T-helper 2 cell treated with Interferon-gamma antibody and Interleukin-4, amounts not matched to agents 100 ng/mL and 5 ng/mL, for 36 hours (primary cell): ENCODE data around the gene C10orf95. TPM values are rescaled to one million over a fixed set of nuclear protein-coding genes. Genes with fewer than 3 reads are reported as not detected.

Source experiments
- intact Hi-C: fragments of 100-400 bp; cut with micrococcal nuclease; formaldehyde crosslinking; loops from one replicate; pipeline ENCODE4 v1.15.1; 2023
- total RNA-seq: library from RNA; stranded (reverse); gene quantifications from 2 replicates; pipeline ENCODE4 v1.2.3, GENCODE V29; 2022

Gene C10orf95
- total RNA-seq, 1 donor from 2014 or later, result 0.18 TPM

DNA sequence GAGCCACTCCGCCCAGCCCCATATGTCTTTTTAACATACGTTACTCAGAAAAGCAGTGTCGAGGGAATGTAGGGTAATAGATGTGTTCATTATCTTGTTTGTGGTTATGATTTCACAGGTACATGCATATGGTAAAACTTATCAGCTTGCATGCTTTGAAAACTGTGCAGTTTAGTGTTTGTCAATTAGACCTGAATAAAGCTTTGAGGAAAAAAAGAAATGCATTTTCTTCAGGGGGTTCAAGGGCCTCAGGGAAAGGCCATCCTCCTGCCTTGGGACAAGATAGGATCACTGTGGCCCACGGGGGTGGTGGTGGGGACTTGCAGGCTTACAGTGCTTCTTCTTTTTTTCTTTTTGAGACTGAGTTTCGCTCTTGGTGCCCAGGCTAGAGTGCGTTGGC, 16.0 kb upstream of the C10orf95 start:
- intact Hi-C loops, result no loop called here

DNA sequence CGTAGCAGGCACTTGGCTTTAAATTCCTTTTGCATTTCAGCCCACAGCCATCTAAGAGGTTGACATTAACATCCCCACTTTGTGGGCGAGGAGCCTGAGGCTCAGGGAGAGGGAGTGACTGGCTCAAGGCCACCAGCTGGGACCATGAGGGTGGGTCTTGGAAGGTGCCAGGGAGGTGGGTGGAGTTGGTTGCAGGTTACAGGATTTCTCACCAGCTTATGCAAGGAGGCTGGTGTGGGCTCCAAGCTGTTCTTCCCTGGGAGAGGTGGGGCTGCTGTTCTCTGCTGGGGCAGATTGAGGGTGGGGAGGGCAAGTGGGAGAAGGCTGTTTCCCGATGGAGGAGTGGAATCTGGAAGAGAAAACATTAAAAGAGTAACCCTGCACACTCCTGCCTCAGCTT, 14.1 kb upstream of the C10orf95 start:
- intact Hi-C loops, result no loop called here

DNA sequence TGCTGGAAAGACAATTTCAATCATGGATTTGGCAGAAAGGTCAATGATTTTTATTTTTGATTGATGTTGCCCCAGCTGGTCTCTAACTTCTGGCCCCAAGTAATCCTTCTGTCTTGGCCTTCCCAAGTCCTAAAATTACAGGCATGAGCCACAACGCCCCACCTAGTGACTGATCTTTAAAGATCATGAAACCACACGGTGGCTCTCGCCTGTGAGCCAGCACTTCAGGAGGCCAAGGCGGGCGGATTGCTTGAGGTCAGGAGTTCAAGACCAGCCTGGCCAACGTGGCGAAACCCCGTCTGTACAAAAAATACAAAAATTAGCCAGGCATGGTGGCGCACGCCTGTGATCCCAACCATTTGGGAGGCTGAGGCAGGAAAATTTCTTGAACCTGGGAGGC, 12.6 kb upstream of the C10orf95 start:
- intact Hi-C loops, result loop anchor here (5.0 kb wide), 1 partner anchor 42 kb away; the partner anchor contains the start of gene FBXL15

DNA sequence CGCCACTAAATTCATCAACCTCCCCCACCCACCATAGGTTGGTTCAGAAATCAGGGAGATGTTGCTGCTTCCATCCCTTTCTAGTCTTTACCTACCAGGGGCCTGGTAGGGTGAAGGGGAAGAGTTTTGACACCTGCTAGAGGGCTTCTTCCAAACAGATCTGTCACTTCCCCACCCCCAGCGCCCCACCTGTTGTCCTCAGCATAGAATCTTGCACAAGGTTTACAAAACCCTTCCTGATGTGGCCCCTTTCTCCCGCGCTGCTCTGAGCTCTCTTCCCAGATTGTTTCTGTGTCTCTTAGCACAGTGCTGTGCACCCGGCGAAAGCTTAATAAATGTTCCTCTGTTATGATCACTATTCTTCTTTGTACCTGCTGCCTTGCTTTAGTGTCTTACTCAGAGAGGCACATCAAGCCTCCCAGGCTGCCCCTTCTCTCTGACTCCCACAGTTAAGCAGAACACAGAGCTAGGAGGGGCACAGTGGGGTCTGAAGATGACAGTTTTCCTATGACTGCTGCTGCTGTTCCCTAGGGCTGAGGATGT, 11.2 kb upstream of the C10orf95 start:
- intact Hi-C loops, result loop anchor here (5.0 kb wide), 1 partner anchor 40 kb away; the partner anchor contains the start of gene FBXL15

DNA sequence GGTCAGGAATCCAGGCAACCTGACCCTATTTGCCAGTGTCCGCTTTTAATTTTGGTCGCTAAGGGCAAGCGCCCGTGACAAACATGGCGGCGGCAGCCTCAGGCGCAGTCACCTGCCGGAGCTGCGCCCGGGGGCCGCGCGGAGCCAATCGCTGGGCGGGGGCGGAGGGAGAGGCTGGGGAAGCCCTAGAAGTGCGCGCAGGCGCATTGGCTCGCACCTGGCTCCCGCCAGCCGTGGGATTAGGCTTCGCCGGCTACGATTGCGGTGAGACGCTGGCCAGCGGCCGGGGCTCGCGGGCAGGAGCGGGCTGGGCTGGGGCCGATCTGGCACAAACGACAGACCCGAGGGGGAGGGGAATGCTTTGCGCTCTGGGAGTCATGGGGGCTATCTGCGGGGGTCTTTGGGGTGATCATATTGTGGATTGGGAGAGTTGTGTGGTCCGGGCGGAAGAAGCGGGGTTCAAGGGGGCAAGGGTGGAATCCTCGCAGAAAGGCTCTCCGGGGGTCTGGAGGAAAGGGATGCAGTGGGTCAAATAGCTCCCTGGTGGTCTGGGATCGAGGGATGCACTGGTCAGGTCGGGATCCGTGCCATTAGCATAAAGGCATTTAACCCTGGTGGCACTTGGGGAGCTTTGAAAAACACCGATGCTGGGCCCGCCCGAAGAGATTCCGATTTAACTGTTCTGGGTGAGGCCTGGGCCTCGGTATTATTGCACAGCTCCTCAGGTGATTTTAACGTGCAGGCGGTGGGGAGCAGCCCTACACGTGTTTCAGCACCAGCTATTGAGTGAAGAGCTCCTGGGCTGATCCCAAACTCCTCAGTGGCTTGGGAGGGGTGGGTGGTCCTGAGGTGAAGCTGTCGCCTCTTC, 10.1 kb upstream of the C10orf95 start:
- intact Hi-C loops, result loop anchor here (1.0 to 5.0 kb wide), 4 partner anchors 11 to 41 kb away; partner anchors contain the start of genes ACTR1A, CUEDC2 and FBXL15

DNA sequence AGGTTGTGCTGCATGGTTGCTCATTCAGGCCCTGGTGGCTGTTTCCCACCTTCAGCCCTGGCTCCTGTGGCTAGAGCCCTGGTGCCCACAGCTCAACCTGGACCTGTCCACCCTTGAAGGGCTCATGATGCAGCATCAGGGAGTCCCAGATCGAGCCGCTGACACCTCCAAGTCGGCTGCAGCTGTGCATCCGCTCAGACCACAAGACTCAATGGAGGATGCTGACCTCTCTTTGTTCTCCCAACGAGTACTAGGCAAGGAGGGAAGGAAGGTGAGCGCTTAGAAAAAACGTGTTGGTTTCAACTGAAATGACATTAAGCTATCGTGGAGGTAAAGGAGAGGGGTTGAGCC, 9.5 kb upstream of the C10orf95 start:
- intact Hi-C loops, result loop anchor here (1.0 to 5.0 kb wide), 4 partner anchors 11 to 41 kb away; partner anchors contain the start of genes ACTR1A, CUEDC2 and FBXL15

DNA sequence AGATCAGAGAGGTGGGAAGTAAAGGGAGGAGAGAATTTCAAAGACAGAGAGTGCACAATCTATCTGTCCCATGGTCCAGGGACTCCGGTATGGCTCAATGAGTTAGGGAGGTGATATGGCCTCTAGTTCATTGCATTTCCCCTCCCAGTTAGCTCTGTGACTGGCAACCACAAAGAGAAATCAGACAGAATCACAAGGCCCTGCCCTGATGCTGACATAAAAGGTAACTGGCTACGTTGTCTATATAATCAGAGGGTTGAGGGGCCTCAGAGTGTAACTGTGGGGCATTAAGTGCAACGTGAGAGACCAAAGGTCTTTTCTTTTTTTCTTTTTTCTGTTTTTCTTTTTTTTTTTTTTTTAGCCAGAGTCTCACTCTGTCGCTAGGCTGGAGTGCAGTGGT, 7.3 kb upstream of the C10orf95 start:
- intact Hi-C loops, result loop anchor here (10.0 kb wide), 1 partner anchor 186 kb away; the partner anchor contains the start of gene TRIM8

DNA sequence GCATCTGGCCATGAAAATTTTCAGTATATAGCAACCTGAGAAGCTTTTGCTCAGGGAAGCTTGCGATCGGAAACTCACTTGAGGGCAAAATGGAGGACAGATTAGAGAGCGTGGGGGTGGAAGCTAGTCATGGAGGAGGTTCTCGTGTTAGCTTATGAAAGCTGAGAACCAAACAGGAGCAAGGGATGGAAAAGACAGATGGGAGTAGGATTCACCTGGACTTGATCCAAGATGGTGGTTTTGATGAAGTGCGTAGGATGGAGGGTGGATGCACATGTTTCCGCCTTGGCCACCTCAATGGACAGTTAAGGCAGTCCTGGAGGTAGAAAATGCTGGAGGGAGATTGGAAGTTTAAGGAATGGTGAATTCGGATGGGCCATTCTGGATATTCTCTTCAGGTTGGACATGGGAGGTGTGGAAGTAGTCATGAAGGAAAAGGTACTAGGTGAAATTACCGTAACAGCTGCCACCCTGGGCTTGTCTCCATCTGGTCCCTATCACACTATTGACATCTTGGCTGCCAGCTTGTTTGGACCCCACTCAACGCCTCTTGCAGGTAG, 6.3 kb upstream of the C10orf95 start:
- intact Hi-C loops, result loop anchor here (10.0 kb wide), 1 partner anchor 187 kb away; the partner anchor contains the start of gene TRIM8

DNA sequence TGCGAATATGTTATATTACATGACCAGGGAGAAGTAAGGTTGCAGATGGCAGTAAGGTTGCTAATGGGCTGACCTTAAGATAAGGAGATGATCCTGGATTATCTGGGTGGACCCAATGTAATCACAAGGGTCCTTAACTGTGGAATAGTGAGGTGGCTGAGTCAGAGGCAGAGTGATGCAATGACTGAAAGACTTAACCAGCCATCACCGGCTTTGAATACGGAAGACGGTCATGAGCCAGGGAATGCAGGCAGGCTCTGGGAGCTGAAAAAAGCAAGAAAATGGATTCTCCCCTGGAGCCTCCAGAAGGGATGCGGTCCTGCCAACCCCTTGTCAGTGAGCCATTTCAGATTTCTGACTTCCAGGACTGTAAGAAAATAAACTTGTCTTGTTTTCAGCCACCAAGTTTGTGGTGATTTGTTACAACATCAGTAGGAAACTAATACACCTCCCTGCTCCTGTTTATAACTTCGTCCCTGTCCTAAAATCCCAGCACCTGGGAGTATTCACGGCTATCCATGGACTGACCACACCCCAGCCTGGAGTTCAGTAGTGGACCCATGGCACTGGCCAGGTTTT, 4.6 kb upstream of the C10orf95 start:
- intact Hi-C loops, result loop anchor here (10.0 kb wide), 1 partner anchor 189 kb away; the partner anchor contains the start of gene TRIM8

DNA sequence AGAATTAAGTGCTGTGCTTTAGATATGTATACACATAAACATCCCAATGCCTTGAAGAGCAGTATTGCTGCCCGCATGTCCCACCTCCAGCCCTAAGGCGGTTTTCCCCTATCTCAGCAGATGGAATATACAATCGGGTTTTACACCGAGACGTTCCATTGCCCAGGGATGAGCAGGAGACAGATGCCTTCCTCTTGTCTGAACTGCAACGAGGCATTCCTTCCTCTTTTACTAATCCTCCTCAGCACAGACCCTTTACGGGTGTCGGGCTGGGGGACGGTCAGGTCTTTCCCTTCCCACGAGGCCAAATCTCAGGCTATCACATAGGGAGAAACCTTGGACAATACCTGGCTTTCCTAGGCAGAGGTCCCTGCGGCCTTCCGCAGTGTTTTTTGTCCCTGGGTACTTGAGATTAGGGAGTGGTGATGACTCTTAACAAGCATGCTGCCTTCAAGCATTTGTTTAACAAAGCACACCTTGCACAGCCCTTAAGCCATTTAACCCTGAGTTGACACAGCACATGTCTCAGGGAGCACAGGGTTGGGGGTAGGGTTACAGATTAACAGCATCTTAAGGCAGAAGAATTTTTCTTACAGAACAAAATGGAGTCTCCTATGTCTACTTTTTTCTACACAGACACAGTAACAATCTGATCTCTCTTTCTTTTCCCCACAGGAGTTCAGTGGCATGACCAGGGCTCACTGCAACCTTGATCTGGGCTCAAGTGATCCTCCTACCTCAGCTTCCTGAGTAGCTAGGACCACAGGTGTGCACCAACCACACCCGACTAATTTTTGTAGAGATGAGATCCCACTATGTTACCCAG, 3.5 kb upstream of the C10orf95 start:
- intact Hi-C loops, result loop anchor here (10.0 kb wide), 1 partner anchor 190 kb away; the partner anchor contains the start of gene TRIM8

DNA sequence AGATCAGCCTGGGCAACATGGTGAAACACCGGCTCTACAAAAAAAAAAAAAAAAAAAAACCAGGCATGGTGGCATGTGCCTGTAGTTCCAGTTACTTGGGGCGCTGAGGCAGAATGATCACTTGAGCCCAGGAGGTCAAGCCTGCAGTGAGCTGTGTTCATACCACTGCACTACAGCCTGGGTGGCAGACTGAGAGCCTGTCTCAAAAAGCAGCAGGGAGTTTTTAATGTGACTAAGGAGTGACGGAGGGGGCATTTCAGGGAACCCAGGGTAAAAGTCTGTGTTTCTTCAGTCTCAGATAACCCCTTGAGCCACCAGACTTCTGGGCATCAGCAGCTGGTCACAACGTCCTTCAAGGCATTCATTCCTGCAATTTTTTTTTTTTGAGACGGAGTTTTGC, 2.2 kb upstream of the C10orf95 start:
- intact Hi-C loops, result loop anchor here (10.0 kb wide), 1 partner anchor 191 kb away; the partner anchor contains the start of gene TRIM8

DNA sequence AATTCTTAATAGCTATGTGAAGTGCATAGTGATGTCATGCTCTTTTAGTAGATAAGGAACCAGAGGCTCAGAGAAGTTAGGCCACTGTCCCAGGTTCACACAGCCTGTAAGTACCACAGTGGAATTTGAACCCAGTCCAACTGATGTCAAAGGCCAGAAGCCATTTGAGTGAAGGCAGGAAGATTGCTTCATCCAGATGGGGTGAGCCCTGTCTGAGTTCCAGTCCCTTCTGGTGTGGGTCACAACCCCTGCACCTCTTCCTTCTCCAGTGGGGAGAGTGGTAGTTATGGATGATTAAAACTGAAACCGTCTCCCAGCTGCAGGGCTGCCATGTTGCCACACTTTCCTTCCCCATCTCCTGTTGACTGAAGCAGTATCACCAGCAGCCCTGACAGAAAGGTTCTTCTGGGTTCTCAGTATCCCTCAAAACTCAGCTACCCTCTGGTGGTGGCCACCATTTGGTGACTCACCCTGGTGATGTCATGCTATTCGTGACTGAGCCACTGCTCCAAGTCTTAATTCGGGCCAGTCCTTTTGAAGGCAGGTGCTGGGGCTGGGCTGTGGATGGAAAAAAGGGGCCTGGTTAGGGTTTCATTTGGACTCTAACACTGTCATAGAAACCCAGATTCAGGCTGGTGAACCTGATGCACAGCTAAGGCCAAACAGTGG, 1.5 kb upstream of the C10orf95 start:
- intact Hi-C loops, result loop anchor here (10.0 kb wide), 1 partner anchor 192 kb away; the partner anchor contains the start of gene TRIM8

DNA sequence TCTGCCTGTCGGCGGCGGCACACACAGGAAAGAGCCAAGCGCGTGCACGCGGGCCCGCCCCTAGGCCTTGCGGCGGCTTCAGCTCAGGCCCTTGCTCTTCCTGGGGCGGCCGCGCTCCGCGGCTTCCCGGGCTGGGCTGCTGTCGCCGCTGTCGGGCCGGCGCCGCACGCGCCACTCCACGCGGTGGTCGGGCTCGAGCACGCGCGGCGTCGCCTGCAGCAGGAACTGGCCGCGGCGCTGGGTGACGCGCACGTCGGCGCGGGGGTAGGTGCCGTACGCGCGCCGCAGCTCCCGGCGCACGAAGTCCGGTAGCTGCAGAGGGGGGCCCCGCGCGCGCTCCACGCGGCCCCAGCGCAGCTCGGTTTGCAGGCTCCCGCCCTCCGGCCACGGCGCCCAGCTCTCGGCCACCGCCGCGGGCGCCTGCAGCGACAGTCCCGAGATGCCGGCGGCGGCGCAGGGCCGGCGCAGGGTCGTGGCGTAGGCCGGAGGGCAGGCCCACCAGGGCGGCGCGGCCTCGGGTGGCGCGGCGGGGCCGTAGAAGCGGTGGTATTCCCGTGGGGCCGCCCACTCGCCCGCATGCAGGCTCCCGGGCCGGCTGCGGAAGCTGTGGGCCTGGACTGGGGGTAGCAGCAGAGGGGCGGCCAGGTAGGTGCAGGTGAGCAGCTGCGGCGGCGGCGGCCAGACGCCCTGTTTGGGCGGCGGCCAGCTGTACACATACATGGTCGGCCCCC, 804 bp downstream of the C10orf95 start:
- intact Hi-C loops, result loop anchor here (1.0 to 10.0 kb wide), 6 partner anchors 11 to 194 kb away; partner anchors contain the start of genes ACTR1A, CUEDC2 and TRIM8

DNA sequence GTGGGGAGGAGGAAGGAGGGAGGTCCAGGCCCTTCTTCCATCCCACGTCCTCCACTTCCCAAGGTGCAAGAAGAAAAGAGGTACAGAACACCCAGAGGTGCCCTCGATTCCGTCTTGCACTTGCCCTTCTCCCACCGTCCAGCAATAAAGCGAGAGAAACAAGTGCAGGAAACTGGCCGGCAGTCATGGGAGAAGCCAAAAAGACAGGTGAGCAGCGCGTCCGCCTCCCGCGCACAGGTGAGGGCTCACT, 1.3 kb downstream of the C10orf95 start:
- intact Hi-C loops, result loop anchor here (1.0 to 10.0 kb wide), 6 partner anchors 11 to 195 kb away; partner anchors contain the start of genes ACTR1A, CUEDC2 and TRIM8

DNA sequence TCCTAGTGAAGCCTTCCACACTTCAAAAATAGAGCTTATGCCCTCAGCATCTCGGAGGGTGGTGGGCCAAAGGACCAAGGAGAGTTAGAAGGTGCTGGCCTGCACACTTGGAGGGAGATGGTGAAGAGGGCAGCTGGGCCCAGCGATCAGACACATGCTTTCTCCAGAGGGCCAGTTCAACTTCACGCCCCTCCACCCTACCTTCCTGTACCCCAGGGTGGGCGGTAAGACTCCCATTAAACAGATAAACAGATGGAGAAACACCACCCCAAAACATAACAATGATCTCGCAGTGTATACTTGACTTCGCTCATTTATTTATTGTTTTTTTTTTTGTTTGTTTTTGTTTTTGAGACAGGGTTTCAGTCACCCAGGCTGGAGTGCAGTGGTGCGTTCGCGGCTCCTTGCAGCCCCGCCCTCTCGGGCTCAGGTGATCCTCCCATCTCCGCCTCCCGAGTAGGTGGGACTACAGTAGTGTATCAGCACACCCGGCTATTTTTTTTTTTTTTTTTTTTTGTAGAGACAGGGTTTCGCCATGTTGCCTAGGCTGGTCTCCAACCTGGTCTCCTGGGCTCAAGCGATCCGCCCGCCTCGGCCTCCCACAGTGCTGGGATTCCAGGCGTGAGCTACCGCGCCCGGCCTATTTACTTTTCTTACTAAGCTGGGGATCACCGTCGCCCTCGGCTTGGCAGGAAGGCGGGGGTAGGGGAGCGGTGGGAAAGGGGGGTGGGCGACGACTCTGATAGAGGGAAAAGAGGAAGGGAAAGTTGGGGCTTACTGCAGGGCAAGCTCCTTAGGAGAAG, 1.8 kb downstream of the C10orf95 start:
- intact Hi-C loops, result loop anchor here (1.0 to 10.0 kb wide), 7 partner anchors 12 to 297 kb away; partner anchors contain the start of genes ACTR1A, CUEDC2, NOLC1 and TRIM8

DNA sequence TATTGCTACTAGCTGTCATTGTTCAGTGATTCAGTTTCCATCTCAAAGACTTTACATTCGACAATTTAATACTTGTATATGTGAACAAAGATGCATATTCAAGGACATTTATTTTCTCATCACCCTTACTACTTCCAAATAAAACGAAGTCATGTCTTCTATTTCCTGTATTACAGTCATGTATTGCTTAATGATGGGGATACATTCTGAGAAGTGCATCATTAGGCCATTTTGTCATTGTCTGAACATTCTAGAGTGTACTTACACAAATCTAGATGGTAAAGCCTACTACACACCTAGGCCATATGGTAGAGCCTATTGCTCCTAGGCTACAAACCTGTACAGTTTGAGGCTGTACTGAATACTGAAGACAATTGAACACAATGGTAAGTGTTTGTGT, 6.5 kb downstream of the C10orf95 start:
- intact Hi-C loops, result no loop called here

DNA sequence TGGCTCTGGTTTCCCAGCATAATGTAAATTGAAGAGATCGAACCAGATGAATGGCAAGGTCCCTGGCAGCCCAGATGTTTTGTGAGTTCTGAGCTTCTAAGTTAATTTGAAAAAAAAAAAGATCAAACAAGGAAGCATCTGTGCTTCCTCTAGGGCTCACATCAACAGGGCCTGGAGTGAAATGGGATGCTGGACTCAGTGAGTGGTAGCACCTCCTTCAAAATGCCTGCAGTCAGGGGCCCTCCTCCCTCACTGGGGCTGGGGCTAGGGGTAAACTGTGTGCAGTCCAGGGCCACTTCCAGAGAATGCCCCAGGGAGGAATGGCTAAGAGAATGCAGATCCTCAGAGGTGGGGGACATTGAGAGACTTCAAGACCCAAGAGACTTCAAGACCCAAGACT, 13.0 kb downstream of the C10orf95 start:
- intact Hi-C loops, result no loop called here

DNA sequence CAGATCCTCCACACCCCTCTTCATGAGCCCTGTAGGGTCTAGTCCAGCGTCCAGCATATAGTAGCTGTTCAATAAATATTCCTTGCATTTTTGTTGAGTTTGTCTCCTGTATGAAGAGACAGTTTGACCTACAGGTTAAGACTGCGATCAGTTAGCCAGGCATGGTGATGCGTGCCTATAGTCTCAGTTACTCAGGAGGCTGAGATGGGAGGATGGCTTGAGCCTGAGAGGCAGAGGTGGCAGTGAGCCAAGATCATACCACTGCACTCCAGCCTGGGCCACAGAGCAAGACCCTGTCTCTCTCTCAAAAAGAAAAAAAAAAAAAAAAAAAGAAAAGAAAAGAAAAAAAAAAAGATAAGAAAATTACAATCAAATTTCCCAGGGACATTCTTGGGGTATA, 13.8 kb downstream of the C10orf95 start:
- intact Hi-C loops, result no loop called here
